Mucosa of descending colon (tissue), 3 donors: Measurements from ENCODE around the gene SFMBT1. TPM values are rescaled to one million over a fixed set of nuclear protein-coding genes. Genes with fewer than 3 reads are reported as not detected.

ENCODE experiments used
- ATAC-seq: fragments of 200-7000 bp; cut with Tn5 transposase; one replicate; pipeline ENCODE4 v1.9.1; 2020; ENCODE audit warnings: mild to moderate bottlenecking, moderate library complexity
- DNase-seq, 3 donors: peaks; one replicate each; pipeline ENCODE4 v3.0.0-alpha.2; 2020
- H3K36me3 ChIP-seq: fragments of 200-600 bp; one replicate; pipeline ENCODE4 v1.8.0; 2021; ENCODE audit warnings: low read depth, mild to moderate bottlenecking
- H3K4me1 ChIP-seq: fragments of 200-600 bp; one replicate; pipeline ENCODE4 v1.8.0; 2021; ENCODE audit warnings: low read depth, mild to moderate bottlenecking
- H3K4me3 ChIP-seq: fragments of 200-600 bp; one replicate; pipeline ENCODE4 v1.8.0; 2021; ENCODE audit warnings: mild to moderate bottlenecking
- H3K9me3 ChIP-seq: fragments of 200-600 bp; one replicate; pipeline ENCODE4 v1.8.0; 2021; ENCODE audit warnings: mild to moderate bottlenecking
- intact Hi-C, 2 donors: fragments of 100-400 bp; cut with DNase I in 1 of 2; cut with micrococcal nuclease in 1 of 2; formaldehyde crosslinking; loops; one replicate each; pipeline versions ENCODE4 v1.11.0 to v1.11.1; 2022; cut with DNase I, micrococcal nuclease
- total RNA-seq, 3 donors: library from RNA; stranded (reverse); fragmentation: NEBNext Ultra II Directional in 2 of 3; extraction: Animal tissue kit (Norgen Biotek cat#: 25700) in 2 of 3; gene quantifications; one replicate each; pipeline versions ENCODE4 v1.2.1 to v1.2.4, GENCODE V29; 2021 to 2023
- TF ChIP-seq, protein P1 (sequence below): fragments of 200-600 bp; IDR thresholded peaks from one replicate; pipeline ENCODE4 v1.8.0; 2022; ENCODE audit warnings: antibody characterized with exemption, mild to moderate bottlenecking
- donor health status: DM: no; HTN: no; CAD: no; lungs with moderate emphysema.
- donor health status: DM: no; HTN: no; CAD: no.
- donor health status: DM: no; HTN: yes; CAD: no.

SFMBT1 gene
- total RNA-seq, 3 donors from 2014 or later: 19.7 to 22.8 (median 19.8) TPM

DNA sequence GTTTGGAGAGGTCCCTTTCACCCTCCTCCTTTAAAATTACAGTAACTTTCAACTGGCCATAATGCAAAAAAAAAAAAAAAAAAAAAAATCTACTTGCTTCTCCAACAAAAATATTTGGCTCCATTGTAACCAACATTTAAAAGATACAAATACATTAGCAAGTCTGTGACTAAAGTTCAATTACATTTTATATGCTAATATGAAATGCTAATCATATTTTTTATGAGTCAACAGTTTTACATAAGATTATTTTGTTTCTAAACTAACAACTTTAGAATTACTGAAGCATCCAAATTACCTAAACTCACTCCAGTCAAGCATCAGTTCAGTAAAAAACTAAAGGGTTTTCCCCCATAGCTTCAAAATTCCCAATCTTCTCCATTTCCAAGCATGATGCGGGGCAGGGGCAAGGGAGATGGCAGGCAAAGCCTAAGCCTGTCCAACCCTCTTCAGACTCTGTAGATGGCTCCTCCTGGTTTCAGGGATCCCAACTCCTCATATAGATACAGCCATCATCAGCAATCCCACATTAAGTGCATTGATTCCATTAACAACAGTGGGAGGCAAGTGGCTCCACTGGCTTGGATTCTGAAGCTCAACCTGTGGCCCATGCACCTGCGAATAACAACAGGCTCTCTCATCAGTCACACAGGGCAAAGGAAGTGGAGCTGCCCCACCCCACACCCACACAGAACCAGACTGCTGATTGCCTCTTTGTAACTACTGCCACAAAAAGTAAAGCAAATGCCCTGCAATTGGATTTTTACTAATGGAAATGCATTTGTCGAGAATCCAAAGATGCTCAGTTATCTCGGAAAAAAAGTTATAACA lies 15.0 kb downstream of the SFMBT1 start:
- peak in 2 of 3 donors; percentile 49 to 52 for DNase-seq

GRCh38 chr3:53028641-53029040 lies 17.2 kb downstream of the SFMBT1 start:
- Histone ChIP-seq H3K4me1 (peaks cover 7% of the 10 kb centered on the region), H3K36me3 (no peaks in the 10 kb centered on the region), H3K9me3 (no peaks in the 10 kb centered on the region), H3K4me3 (no peak overlapping the region)
- TF ChIP-seq, protein P1, sequence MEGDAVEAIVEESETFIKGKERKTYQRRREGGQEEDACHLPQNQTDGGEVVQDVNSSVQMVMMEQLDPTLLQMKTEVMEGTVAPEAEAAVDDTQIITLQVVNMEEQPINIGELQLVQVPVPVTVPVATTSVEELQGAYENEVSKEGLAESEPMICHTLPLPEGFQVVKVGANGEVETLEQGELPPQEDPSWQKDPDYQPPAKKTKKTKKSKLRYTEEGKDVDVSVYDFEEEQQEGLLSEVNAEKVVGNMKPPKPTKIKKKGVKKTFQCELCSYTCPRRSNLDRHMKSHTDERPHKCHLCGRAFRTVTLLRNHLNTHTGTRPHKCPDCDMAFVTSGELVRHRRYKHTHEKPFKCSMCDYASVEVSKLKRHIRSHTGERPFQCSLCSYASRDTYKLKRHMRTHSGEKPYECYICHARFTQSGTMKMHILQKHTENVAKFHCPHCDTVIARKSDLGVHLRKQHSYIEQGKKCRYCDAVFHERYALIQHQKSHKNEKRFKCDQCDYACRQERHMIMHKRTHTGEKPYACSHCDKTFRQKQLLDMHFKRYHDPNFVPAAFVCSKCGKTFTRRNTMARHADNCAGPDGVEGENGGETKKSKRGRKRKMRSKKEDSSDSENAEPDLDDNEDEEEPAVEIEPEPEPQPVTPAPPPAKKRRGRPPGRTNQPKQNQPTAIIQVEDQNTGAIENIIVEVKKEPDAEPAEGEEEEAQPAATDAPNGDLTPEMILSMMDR: no peak
- ATAC-seq (no peak), DNase-seq (no peak)
- intact Hi-C loops: no loop called here

More for the DNA sequence above, 15.0 kb downstream of the SFMBT1 start:
- Histone ChIP-seq H3K36me3 (no peaks in the 10 kb centered on the region), H3K4me1 (peaks cover 15% of the 10 kb centered on the region), H3K9me3 (no peaks in the 10 kb centered on the region), H3K4me3 (no peak overlapping the region)
- ATAC-seq: peak; percentile 89
- intact Hi-C loops: no loop called here
- TF ChIP-seq, protein P1: no peak

DNA sequence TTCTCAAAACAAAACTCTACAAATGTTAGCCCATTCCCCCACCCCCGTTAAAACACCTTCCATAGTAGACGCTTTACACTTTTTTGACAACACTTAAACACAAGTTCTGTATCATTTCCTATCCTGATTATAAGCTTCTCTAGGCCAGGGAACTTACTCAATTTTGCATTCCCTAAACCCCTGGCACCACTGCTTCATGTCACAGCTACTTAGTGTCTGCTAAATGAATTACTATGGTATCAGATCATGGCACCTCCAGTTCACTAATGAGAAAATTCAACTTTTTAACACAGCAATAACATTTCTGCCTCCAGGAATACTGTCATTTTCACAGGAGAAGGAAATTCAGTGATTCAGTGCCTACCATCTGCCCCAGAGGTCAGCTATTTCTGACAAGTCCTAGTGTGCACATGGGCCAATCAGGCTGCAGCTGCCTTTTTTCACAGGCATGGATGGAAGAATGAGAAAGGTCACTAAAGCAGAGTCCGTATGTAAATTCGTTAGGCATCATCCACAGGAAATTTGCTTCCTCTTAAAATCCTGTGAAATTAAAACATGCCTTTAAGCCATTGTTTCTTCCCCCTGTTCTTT lies 18.5 kb downstream of the SFMBT1 start:
- no peaks in the 10 kb centered on the region for H3K9me3 ChIP-seq
- no peak for DNase-seq
- no peak overlapping the region for H3K4me3 ChIP-seq
- no peaks in the 10 kb centered on the region for H3K36me3 ChIP-seq
- TF ChIP-seq, protein P1: no peak
- no peak for ATAC-seq
- intact Hi-C loops: no loop called here
- peaks cover 2% of the 10 kb centered on the region for H3K4me1 ChIP-seq

DNA sequence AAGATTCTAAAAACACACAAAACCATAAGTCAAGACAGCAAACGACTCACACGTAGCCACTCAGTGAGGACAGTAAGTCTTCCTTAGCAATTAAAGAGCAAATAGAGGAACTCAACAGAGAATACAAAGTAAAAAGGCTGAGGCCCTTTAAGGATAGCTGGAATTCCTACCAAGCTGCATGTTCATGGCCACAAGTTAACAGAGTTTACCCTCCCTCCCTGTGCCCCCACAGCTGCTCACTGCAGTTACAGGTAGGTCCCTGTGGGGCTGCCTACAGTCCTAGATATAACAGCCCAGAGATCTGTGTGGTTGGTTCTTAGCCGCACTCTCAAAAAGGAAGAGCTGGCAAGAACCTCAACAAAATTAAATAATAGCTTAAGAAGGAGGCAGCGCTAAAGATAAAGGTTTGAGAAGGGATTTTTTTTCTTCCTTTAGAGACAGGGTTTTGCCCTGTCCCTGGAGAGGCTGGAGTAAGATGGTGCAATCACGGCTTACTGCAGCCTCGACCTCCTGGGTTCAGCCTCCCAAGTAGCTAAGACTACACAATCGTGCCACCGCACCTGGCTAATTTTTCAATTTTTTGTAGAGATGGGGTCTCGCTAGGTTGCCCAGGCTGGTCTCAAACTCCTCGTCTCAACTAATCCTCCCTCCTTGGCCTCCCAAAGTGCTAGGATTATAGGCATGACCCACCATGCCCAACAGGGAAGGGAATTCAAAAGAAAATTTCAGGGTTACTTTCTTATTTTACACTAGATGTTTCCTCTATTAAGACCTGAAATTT lies 19.3 kb downstream of the SFMBT1 start:
- no peaks in the 10 kb centered on the region for H3K4me1 ChIP-seq
- no peaks in the 10 kb centered on the region for H3K9me3 ChIP-seq
- no peaks in the 10 kb centered on the region for H3K36me3 ChIP-seq
- no peak overlapping the region for H3K4me3 ChIP-seq
- no peak for DNase-seq
- no peak for ATAC-seq
- TF ChIP-seq, protein P1: no peak
- intact Hi-C loops: no loop called here

DNA sequence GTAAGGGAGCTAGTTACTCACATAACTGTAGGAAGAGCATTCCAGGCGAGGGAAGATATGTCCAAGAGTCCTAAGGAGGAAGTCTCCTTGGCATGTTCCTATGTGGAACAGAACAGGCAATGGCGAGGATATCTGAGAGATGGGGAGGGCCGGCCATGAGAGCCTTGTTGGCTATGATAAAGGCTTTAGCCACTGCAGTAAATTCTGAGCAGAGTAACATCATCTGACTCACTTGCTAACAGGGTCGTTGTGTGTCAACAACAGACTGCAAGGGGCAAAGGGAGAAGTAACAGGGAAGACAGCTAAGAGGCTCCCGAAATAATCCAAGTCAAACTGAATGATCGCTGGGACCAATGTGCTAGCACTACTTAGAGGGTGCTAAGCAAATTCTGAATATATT lies 21.6 kb downstream of the SFMBT1 start:
- Histone ChIP-seq H3K4me1 (no peaks in the 10 kb centered on the region), H3K36me3 (no peaks in the 10 kb centered on the region), H3K4me3 (no peak overlapping the region), H3K9me3 (no peaks in the 10 kb centered on the region)
- DNase-seq: no peak
- no peak for ATAC-seq
- TF ChIP-seq, protein P1: no peak
- intact Hi-C loops: no loop called here
